Retinal pigment epithelial cell (primary cell): ENCODE data around the gene KCNE1.
"Not testable (repeated sequence)": the region's sequence is repeated elsewhere in the genome, so short reads cannot be mapped to it uniquely, and the experiment has no call there.

Experiments used
- DNase-seq: peaks from one replicate; pipeline ENCODE4 v3.0.0-alpha.2; 2010; ENCODE audit warnings: low read depth
- H3K4me3 ChIP-seq: 2 replicates; pipeline ENCODE4 v1.5.1; 2011; ENCODE audit warnings: mild to moderate bottlenecking, low read length, control low read depth, moderate library complexity
- TF ChIP-seq, protein P1 (sequence below): conservative IDR thresholded peaks from 2 replicates; pipeline ENCODE4 v1.5.1; 2011; ENCODE audit warnings: low read depth, low read length, control low read depth, inconsistent platforms

KCNE1 gene

GRCh38 chr21:34501716-34502115, 10.3 kb downstream of the KCNE1 start:
- TF ChIP-seq, protein P1, sequence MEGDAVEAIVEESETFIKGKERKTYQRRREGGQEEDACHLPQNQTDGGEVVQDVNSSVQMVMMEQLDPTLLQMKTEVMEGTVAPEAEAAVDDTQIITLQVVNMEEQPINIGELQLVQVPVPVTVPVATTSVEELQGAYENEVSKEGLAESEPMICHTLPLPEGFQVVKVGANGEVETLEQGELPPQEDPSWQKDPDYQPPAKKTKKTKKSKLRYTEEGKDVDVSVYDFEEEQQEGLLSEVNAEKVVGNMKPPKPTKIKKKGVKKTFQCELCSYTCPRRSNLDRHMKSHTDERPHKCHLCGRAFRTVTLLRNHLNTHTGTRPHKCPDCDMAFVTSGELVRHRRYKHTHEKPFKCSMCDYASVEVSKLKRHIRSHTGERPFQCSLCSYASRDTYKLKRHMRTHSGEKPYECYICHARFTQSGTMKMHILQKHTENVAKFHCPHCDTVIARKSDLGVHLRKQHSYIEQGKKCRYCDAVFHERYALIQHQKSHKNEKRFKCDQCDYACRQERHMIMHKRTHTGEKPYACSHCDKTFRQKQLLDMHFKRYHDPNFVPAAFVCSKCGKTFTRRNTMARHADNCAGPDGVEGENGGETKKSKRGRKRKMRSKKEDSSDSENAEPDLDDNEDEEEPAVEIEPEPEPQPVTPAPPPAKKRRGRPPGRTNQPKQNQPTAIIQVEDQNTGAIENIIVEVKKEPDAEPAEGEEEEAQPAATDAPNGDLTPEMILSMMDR: no peak
- no peak overlapping the region for H3K4me3 ChIP-seq
- no peak for DNase-seq

DNA sequence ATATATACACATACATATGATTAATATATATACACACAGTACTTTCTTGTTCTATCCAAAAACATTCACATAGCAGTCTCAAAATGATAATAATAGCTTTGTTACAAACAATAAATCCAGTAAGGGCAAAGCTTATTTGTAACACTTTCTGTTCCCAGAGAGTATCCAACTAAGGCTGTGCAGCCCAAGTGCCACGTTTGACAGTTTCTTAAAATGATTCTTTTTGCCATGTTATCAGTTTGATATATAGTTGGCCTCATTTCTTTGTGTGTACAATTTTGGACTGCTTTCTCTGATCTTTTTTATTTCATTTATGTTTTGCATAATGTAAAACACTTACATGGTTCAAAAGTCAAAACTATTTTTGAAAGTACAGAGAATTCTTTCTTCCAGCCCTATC, 11.8 kb downstream of the KCNE1 start:
- TF ChIP-seq, protein P1: no peak
- DNase-seq: no peak
- no peak overlapping the region for H3K4me3 ChIP-seq

- TF ChIP-seq, protein P1: no peak
- H3K4me3 ChIP-seq: no peak overlapping the region
- DNase-seq: no peak
Measured at GRCh38 chr21:34499116-34499515, 12.9 kb downstream of the KCNE1 start.

DNA sequence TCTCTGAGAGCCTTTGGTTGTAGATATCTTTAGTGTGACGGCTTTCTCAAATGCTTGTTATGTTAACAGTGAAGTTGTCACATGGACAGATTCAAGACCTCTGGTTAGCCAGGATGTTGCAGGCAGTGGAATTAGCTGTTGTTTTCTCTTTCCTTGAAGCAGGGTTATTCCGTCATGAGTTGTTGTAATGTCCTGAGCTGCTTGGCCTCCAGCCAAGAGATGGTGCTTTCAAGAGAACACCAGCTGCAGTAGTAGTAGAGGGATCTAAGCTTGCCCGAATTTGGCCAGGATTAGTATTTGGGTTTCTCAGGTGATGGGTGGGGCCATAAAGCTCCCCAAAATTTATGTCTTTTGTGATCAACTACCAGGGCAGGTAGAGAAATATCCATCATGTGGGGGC, 13.4 kb downstream of the KCNE1 start:
- no peak for DNase-seq
- no peak overlapping the region for H3K4me3 ChIP-seq
- TF ChIP-seq, protein P1: no peak

DNA sequence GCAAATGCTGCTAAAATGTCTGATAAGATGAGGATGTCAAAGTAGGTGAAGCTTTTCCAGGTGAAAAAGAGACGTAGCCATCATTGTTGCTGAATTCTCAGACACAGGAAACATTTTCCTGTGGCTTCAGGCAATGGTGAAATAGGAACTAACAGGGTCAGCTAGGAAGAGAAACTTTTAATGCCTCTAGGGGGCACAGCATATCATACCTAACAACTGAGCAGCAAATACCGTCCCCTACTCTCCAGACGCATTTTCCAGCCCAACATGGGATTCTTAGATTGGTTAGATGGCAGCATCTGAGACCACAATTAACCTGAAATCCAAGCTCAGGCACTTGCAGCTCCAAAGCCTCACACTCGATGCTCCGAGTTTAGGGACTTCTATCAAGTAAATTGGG, 28.2 kb downstream of the KCNE1 start:
- DNase-seq: not testable (repeated sequence)

DNA sequence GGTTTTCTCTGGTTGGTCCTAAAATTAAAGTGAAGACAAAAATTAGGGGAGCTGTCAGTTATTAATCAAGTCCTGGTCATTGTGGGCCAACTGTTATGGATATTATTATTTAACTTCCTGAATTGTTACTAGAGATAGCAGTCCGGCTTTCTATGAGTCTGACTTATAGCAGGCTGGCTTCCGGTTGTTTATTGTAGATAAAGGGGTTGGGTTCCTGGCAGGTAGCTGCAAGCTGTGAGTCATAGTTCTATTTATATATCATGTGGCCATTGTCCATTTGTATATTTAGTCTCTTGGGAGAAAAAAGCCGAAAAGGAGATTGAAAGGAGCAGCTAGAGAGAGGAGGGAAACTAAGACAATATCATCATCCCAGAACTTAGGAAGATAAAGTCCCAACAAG, 28.6 kb downstream of the KCNE1 start:
- H3K4me3 ChIP-seq, DNase-seq: not testable (repeated sequence)

More for the DNA sequence above, 28.2 kb downstream of the KCNE1 start:
- not testable (repeated sequence) for H3K4me3 ChIP-seq

DNA sequence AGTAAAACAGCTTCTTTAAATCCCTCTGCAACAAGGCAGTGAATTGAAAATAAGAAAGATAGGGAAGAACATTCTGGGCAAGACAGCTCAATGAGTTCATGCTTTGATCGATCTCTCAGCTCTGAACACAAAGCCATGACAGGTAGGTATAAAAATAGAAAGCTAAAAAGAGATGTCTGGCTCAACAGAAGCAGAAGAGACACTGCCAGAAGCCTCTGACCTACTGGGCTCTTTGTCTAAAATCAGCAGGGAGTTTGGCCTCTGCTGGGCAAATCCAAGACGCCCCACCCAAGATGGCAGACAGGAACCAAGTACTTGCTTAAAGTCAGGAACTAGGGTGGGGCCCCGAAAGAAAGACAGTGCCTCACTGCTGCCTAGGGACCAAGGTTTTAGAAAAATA, 44.7 kb downstream of the KCNE1 start:
- not testable (repeated sequence) for DNase-seq, H3K4me3 ChIP-seq

DNA sequence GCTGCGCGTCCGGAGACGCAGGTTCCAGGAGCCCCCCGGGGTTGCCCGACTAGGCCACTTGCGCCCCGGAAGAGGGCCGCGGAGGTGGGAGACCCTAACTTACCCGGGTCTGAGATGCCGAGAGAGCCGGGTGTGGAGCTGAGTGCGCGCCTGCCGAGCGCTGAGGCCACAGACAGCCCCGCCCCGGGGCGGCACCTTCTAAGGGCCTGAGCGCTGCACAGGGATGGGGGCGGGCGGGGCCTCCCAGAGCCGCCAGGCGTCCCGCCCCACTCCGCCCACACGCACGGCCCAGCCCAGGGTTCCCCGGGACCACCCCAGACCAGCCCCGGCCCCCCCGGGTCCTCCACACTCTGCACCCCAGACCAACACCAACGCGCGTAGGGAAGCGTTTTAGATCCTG, 52.6 kb downstream of the KCNE1 start:
- DNase-seq, H3K4me3 ChIP-seq: not testable (repeated sequence)

DNA sequence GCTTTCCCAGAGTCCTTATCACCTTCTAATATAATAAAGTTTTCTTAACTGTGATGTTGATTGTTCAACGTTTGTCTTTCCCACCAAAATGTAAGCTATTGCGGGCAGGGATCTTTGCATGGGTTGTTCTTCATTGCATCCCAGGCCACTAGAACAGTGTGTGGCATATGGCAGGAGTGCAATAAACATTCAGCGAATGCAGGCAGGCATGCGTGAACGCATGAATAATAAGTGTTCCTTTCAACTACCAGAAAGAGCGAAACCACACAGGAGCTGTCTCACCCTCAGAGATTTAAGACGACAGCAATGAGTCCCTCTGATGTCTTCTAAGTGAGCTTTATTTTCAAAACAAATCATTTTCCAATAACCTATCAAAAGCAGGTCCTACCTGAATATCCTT, 53.7 kb downstream of the KCNE1 start:
- not testable (repeated sequence) for DNase-seq, H3K4me3 ChIP-seq

GRCh38 chr21:34456180-34456579, 55.8 kb downstream of the KCNE1 start:
- H3K4me3 ChIP-seq, DNase-seq: not testable (repeated sequence)

DNA sequence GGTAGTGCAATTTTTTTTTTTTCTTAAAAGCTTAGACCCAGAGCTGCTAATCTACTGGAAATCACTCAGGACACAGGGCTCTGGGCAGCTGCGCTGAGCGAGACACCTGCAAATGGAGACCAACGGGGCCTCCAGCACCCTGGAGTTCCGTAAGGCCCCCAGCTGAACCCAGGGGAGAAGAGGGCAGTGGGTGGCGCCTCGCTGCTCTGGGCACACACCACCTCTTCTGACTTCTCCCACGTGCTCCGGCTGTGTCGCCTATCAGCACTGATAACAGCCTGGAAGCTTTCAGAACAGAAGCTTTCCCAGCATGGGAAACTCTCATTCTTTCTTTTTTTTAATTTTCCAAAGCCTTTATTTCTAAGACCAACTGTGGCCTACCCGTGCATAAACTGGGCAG, 56.4 kb downstream of the KCNE1 start:
- H3K4me3 ChIP-seq, DNase-seq: not testable (repeated sequence)

GRCh38 chr21:34447018-34447417, 65.0 kb downstream of the KCNE1 start:
- DNase-seq, H3K4me3 ChIP-seq: not testable (repeated sequence)

- H3K4me3 ChIP-seq, DNase-seq: not testable (repeated sequence)
Measured at GRCh38 chr21:34443486-34443885, 68.5 kb downstream of the KCNE1 start.

DNA sequence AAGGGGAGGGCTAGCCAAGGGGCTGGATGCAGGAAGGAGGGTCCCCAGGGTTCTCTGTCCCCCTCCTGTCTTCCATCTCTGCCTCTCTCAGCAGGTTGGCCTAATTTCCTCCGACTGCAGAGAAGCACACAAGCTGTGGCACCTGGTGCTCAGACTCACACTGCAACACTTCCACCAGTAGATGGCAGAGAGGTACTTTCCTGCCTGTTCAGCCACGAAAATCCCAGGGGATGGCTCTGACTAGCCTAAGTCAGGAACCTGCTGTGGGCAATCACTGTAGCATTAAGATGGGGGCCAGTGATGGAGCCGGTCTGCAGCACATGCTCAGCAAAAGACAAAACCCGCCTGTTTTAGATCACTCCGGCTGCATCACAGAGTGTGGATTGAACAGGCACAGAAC, 82.3 kb downstream of the KCNE1 start:
- DNase-seq: not testable (repeated sequence)

GRCh38 chr21:34428441-34428840, 83.6 kb downstream of the KCNE1 start:
- DNase-seq, H3K4me3 ChIP-seq: not testable (repeated sequence)

More for the DNA sequence above, 82.3 kb downstream of the KCNE1 start:
- not testable (repeated sequence) for H3K4me3 ChIP-seq

- not testable (repeated sequence) for DNase-seq, H3K4me3 ChIP-seq
Measured at GRCh38 chr21:34427339-34427738, 84.7 kb downstream of the KCNE1 start.
